ENCODE data around the gene MPIG6B.

MPIG6B gene

GRCh38 chr6:31765910-31766794 is 43.0 kb downstream of the MPIG6B start:
- DNase-seq (ENCODE audit: low read depth, low spot score) = peak; percentile 75

GRCh38 chr6:31767096-31767645 is 44.0 kb downstream of the MPIG6B start:
- DNase-seq (ENCODE audit: low read depth, low spot score) = peak; percentile 32

- DNase-seq (ENCODE audit: low read depth, low spot score) = no peak
Observed at GRCh38 chr6:31768363-31769257, 45.4 kb downstream of the MPIG6B start.

- DNase-seq (ENCODE audit: low read depth, low spot score) = peak; percentile 95
Observed at GRCh38 chr6:31769684-31770371, 46.7 kb downstream of the MPIG6B start.

GRCh38 chr6:31770860-31771259 is 47.7 kb downstream of the MPIG6B start:
- no peak for DNase-seq (ENCODE audit: low read depth, low spot score)

- no peak for DNase-seq (ENCODE audit: low read depth, low spot score)
Observed at GRCh38 chr6:31771992-31772358, 48.8 kb downstream of the MPIG6B start.

- no peak for DNase-seq (ENCODE audit: low read depth, low spot score)
Observed at GRCh38 chr6:31775184-31775583, 52.0 kb downstream of the MPIG6B start.

GRCh38 chr6:31775633-31776484 is 52.7 kb downstream of the MPIG6B start:
- no peak for DNase-seq (ENCODE audit: low read depth, low spot score)
